LNCaP clone FGC (cell line): ENCODE results near the gene MAPKAPK2.
A peak's percentile ranks its signal among the peaks of the same experiment; 100 is the strongest.

Experiments
- DNase-seq: peaks from one replicate; pipeline ENCODE4 v3.0.0-alpha.2; 2011; ENCODE audit warnings: low read depth
- H3K4me3 ChIP-seq: 2 replicates; pipeline ENCODE4 v1.5.1; 2011; ENCODE audit warnings: mild to moderate bottlenecking, low read depth, low read length, control low read depth
- CTCF ChIP-seq: IDR thresholded peaks from 2 replicates; pipeline ENCODE4 v1.5.1; 2012; ENCODE audit warnings: mild to moderate bottlenecking; ENCODE audit not compliant: control insufficient read depth, insufficient read depth; ENCODE audit errors: extremely low read depth

MAPKAPK2 gene

GRCh38 chr1:206646504-206646903, 38.2 kb upstream of the MAPKAPK2 start:
- H3K4me3 ChIP-seq, result no peak overlapping the region
- TF ChIP-seq CTCF, result no peak
- DNase-seq, result peak; percentile 78

GRCh38 chr1:206647224-206647623, 37.5 kb upstream of the MAPKAPK2 start:
- DNase-seq, result no peak
- no peak overlapping the region for H3K4me3 ChIP-seq
- no peak for TF ChIP-seq CTCF

- TF ChIP-seq CTCF, result no peak
- H3K4me3 ChIP-seq, result no peak overlapping the region
- no peak for DNase-seq
These were observed 35.3 kb upstream of the MAPKAPK2 start for GRCh38 chr1:206649261-206649921.

- H3K4me3 ChIP-seq, result no peak overlapping the region
- DNase-seq, result no peak
- TF ChIP-seq CTCF, result no peak
These were observed 33.7 kb upstream of the MAPKAPK2 start for GRCh38 chr1:206651014-206651413.

- TF ChIP-seq CTCF, result no peak
- no peak overlapping the region for H3K4me3 ChIP-seq
- DNase-seq, result no peak
These were observed 32.5 kb upstream of the MAPKAPK2 start for GRCh38 chr1:206651958-206652890.

GRCh38 chr1:206653715-206654459, 30.8 kb upstream of the MAPKAPK2 start:
- DNase-seq, result no peak
- H3K4me3 ChIP-seq, result no peak overlapping the region
- no peak for TF ChIP-seq CTCF
